ENCODE measurements around the gene GOLT1A.

DNA sequence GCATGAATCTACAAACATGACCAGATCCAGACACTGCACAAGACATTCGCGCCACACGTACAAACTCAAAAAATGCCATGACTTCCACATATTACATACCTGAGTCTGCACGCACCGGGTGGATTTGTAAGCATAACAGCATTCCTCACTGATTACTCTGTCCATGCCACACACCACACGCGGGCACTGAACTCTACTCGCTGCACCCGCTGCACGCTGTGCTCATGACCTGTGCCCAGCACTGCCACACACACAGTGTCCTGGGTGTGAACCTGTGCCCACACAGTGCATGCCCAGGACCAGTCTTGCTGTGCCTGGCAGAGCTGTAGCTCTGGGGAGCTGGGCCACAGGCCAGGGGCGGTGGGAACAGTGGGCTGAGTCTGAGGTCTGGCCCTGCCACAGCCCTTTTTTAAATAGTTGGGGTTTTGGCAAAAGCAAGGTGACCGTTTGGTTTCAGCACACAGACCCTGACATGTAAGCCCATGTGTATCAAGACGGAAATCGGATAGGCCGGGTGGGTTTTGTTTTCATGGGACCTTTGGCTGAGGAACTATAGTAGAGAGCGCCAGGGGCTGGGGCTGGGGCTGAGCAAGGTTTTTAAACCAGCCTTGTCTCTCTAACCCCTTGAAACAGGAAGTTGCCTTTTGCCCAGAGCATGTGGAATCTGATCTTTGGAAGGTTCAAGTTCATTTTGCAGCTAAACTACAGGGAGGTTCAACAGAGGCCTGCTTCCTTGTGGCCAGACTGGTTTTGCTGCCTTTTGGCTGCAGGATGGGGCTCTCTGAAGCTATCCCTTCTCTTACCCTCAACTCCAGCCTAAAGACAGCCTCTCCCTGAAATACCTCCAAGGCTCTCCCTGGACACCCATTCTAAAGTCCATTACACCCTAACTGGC lies 12.3 kb upstream of the GOLT1A start:
- TF ChIP-seq POLR2AphosphoS5 (IDR thresholded peaks at IDR 0.05; ENCODE audit: low read depth, low read length) (no peak), SIN3A (IDR thresholded peaks at IDR 0.05; ENCODE audit: borderline replicate concordance, insufficient read depth, low read length) (no peak), TAF1 (IDR thresholded peaks at IDR 0.05; ENCODE audit: borderline replicate concordance, insufficient read depth, low read length) (no peak)
- TF ChIP-seq, protein P1, sequence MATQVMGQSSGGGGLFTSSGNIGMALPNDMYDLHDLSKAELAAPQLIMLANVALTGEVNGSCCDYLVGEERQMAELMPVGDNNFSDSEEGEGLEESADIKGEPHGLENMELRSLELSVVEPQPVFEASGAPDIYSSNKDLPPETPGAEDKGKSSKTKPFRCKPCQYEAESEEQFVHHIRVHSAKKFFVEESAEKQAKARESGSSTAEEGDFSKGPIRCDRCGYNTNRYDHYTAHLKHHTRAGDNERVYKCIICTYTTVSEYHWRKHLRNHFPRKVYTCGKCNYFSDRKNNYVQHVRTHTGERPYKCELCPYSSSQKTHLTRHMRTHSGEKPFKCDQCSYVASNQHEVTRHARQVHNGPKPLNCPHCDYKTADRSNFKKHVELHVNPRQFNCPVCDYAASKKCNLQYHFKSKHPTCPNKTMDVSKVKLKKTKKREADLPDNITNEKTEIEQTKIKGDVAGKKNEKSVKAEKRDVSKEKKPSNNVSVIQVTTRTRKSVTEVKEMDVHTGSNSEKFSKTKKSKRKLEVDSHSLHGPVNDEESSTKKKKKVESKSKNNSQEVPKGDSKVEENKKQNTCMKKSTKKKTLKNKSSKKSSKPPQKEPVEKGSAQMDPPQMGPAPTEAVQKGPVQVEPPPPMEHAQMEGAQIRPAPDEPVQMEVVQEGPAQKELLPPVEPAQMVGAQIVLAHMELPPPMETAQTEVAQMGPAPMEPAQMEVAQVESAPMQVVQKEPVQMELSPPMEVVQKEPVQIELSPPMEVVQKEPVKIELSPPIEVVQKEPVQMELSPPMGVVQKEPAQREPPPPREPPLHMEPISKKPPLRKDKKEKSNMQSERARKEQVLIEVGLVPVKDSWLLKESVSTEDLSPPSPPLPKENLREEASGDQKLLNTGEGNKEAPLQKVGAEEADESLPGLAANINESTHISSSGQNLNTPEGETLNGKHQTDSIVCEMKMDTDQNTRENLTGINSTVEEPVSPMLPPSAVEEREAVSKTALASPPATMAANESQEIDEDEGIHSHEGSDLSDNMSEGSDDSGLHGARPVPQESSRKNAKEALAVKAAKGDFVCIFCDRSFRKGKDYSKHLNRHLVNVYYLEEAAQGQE (IDR thresholded peaks at IDR 0.05; ENCODE audit: insufficient read depth in 1 of 2, low read depth in 2 of 2, low read length in 2 of 2) = no peak

Measured in PFSK-1 (cell line).